Stimulated activated CD8-positive, alpha-beta memory T cell treated with anti-CD3 and anti-CD28 coated beads, Interleukin-12 subunit alpha, Interleukin-12 subunit beta, amount 100 ng/mL, for 4 hours (primary cell): ENCODE results near the gene SLC39A11.
"Not testable (repeated sequence)": the region's sequence is repeated elsewhere in the genome, so short reads cannot be mapped to it uniquely, and the experiment has no call there.

Source experiments
- DNase-seq: peaks from one replicate; pipeline ENCODE4 v3.0.0-alpha.2; 2020; ENCODE audit warnings: low read depth

The SLC39A11 gene

GRCh38 chr17:72829883-72830282 is 262.6 kb downstream of the SLC39A11 start:
- no peak for DNase-seq

- no peak for DNase-seq
These were observed 265.9 kb downstream of the SLC39A11 start for GRCh38 chr17:72826602-72827001.

- DNase-seq, result not testable (repeated sequence)
These were observed 266.4 kb downstream of the SLC39A11 start for GRCh38 chr17:72826059-72826458.

- DNase-seq, result no peak
These were observed 267.3 kb downstream of the SLC39A11 start for GRCh38 chr17:72825218-72825617.

- DNase-seq, result not testable (repeated sequence)
These were observed 268.2 kb downstream of the SLC39A11 start for GRCh38 chr17:72824267-72824666.

GRCh38 chr17:72822358-72823023 is 270.0 kb downstream of the SLC39A11 start:
- DNase-seq, result no peak

- no peak for DNase-seq
These were observed 276.1 kb downstream of the SLC39A11 start for GRCh38 chr17:72816406-72816805.

- DNase-seq, result no peak
These were observed 279.0 kb downstream of the SLC39A11 start for GRCh38 chr17:72813481-72813880.

GRCh38 chr17:72812823-72813222 is 279.7 kb downstream of the SLC39A11 start:
- DNase-seq, result no peak

- DNase-seq, result no peak
These were observed 280.4 kb downstream of the SLC39A11 start for GRCh38 chr17:72811976-72812687.

- DNase-seq, result no peak
These were observed 281.4 kb downstream of the SLC39A11 start for GRCh38 chr17:72810991-72811508.

GRCh38 chr17:72806011-72806410 is 286.5 kb downstream of the SLC39A11 start:
- DNase-seq, result no peak

- no peak for DNase-seq
These were observed 287.4 kb downstream of the SLC39A11 start for GRCh38 chr17:72804949-72805707.

GRCh38 chr17:72802726-72803125 is 289.8 kb downstream of the SLC39A11 start:
- DNase-seq, result no peak

GRCh38 chr17:72797142-72797541 is 295.3 kb downstream of the SLC39A11 start:
- DNase-seq, result no peak

- DNase-seq, result no peak
These were observed 296.5 kb downstream of the SLC39A11 start for GRCh38 chr17:72795941-72796340.

- no peak for DNase-seq
These were observed 298.3 kb downstream of the SLC39A11 start for GRCh38 chr17:72794152-72794551.

- no peak for DNase-seq
These were observed 299.7 kb downstream of the SLC39A11 start for GRCh38 chr17:72792771-72793170.

GRCh38 chr17:72790190-72790589 is 302.3 kb downstream of the SLC39A11 start:
- DNase-seq, result no peak

- DNase-seq, result no peak
These were observed 302.8 kb downstream of the SLC39A11 start for GRCh38 chr17:72789711-72790110.

- DNase-seq, result no peak
These were observed 303.4 kb downstream of the SLC39A11 start for GRCh38 chr17:72788950-72789585.

GRCh38 chr17:72786209-72786608 is 306.3 kb downstream of the SLC39A11 start:
- no peak for DNase-seq
